Tibial artery (tissue), 4 donors: Measurements from ENCODE around the gene ASB10.

Experiments used
- DNase-seq, 2 donors: peaks; one replicate each; pipeline ENCODE4 v3.0.0-alpha.2; 2019
- H3K27ac ChIP-seq, 2 donors: fragments of 200-600 bp; sonication (generic) in 1 of 2; 1 replicate in 1 of 2; 2 replicates in 1 of 2; pipeline ENCODE4 v1.5.1; 2018 to 2019; ENCODE audit warnings: mild to moderate bottlenecking in 1 of 2
- H3K27me3 ChIP-seq, 2 donors: fragments of 200-600 bp; sonication (generic) in 1 of 2; one replicate each; pipeline versions ENCODE4 v1.5.1 to v1.6.0; 2016 to 2019
- H3K36me3 ChIP-seq, 3 donors: fragments of 200-600 bp; sonication (generic) in 2 of 3; one replicate each; pipeline ENCODE4 v1.5.1; 2016 to 2019; ENCODE audit warnings: mild to moderate bottlenecking in 2 of 3
- H3K4me1 ChIP-seq, 4 donors: fragments of 200-600 bp; sonication (generic) in 2 of 4; 1 replicate in 3 of 4; 2 replicates in 1 of 4; pipeline ENCODE4 v1.5.1; 2016 to 2019
- H3K4me3 ChIP-seq, 2 donors: fragments of 200-600 bp; sonication (generic) in 1 of 2; 1 replicate in 1 of 2; 2 replicates in 1 of 2; pipeline ENCODE4 v1.5.1; 2018 to 2019; ENCODE audit warnings: mild to moderate bottlenecking in 2 of 2
- H3K9me3 ChIP-seq, 3 donors: fragments of 200-600 bp; sonication (generic) in 1 of 3; one replicate each; pipeline ENCODE4 v1.5.1; 2016 to 2019
- intact Hi-C: fragments of 100-400 bp; cut with DNase I; formaldehyde crosslinking; loops from one replicate; pipeline ENCODE4 v1.15.0; 2023; ENCODE audit warnings: low total_unique reads
- TF ChIP-seq, protein P1 (sequence below), 2 experiments: fragments of 200-600 bp in 1 of 2; fragments of 450-650 bp in 1 of 2; IDR thresholded peaks; one replicate each; pipeline ENCODE4 v1.5.1; 2017 to 2019; ENCODE audit warnings: antibody characterized with exemption in 2 of 2, mild to moderate bottlenecking in 1 of 2, moderate library complexity in 1 of 2

Gene ASB10

DNA sequence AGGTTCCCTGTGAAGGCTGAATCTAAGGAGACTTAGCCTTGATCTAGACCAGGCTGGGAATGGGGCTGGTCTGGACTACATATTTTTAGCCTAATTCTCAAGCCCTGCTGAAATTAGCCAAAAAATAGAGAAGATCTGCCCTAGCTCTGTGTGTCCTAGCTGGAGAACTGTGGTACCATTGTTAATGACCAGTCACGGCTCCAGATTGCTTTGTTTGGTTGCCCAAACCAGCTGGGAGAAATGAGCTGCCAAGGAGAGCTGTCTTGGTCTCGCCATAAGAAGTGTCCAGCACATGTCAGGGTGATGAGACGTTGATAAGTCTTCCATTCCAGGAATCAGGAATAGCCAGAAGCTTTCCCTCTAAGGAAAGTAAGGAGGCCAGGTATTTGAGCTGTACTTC lies 40.3 kb downstream of the ASB10 start:
- Histone ChIP-seq H3K4me3 (no peak overlapping the region), H3K27ac (no peak overlapping the region), H3K4me1 (no peaks in the 10 kb centered on the region), H3K9me3 (no peaks in the 10 kb centered on the region), H3K36me3 (peaks cover 13 to 36% (median 24%) of the 10 kb centered on the region in 3 donors), H3K27me3 (peaks cover 0 to 27% of the 10 kb centered on the region in 2 donors)
- TF ChIP-seq, protein P1, sequence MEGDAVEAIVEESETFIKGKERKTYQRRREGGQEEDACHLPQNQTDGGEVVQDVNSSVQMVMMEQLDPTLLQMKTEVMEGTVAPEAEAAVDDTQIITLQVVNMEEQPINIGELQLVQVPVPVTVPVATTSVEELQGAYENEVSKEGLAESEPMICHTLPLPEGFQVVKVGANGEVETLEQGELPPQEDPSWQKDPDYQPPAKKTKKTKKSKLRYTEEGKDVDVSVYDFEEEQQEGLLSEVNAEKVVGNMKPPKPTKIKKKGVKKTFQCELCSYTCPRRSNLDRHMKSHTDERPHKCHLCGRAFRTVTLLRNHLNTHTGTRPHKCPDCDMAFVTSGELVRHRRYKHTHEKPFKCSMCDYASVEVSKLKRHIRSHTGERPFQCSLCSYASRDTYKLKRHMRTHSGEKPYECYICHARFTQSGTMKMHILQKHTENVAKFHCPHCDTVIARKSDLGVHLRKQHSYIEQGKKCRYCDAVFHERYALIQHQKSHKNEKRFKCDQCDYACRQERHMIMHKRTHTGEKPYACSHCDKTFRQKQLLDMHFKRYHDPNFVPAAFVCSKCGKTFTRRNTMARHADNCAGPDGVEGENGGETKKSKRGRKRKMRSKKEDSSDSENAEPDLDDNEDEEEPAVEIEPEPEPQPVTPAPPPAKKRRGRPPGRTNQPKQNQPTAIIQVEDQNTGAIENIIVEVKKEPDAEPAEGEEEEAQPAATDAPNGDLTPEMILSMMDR (IDR thresholded peaks at IDR 0.05), result no peak
- no peak for DNase-seq
- intact Hi-C loops, result no loop called here

DNA sequence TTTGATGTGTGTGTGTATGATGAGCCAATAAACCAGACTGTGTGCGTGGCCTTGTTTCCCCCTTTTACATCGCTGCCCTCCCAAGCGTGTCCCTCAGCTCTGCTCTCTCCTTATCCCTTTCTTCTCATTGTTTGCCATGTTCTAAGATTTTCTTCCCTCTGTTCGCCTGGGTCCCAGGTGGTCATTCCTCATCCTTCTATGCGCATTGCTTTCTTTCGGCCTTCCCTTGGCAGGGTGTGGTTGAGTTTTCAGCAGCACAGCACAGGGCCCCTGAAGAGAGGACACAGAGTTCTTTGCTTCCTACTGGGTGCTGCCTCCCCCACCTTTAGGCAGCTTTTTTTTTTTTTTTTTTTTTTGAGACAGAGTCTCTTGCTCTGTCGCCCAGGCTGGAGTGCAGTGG lies 42.7 kb downstream of the ASB10 start:
- DNase-seq, result no peak
- TF ChIP-seq, protein P1 (IDR thresholded peaks at IDR 0.05), result no peak
- H3K4me3 ChIP-seq, result no peak overlapping the region
- no peaks in the 10 kb centered on the region for H3K9me3 ChIP-seq
- H3K4me1 ChIP-seq, result no peaks in the 10 kb centered on the region
- H3K27ac ChIP-seq, result no peak overlapping the region
- intact Hi-C loops, result no loop called here
- peaks cover 0 to 10% of the 10 kb centered on the region in 2 donors for H3K27me3 ChIP-seq
- peaks cover 16 to 60% (median 36%) of the 10 kb centered on the region in 3 donors for H3K36me3 ChIP-seq

DNA sequence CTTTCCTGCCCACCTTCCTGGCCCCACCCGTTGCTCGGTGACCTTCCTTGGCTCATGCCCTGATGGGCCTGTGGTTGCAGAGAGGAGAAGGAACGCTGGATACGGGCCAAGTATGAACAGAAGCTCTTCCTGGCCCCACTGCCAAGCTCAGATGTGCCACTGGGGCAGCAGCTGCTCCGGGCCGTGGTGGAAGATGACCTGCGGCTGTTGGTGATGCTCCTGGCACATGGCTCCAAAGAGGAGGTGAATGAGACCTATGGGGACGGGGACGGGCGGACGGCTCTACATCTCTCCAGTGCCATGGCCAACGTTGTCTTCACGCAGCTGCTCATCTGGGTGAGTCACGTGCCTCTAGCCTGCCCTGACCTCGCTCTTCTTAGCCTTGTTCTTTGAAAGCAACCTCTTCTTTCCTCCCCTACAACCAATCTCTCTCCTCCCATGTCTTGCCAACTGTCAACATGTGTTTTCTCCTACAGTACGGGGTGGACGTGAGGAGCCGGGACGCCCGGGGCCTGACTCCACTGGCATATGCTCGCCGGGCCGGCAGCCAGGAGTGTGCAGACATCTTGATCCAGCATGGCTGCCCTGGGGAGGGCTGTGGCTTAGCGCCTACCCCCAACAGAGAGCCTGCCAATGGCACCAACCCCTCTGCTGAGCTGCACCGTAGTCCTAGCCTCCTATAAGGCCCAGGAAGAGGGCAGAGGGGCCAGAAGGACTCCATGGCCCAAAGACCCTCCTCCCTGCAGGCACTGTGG lies 43.6 kb downstream of the ASB10 start:
- H3K27me3 ChIP-seq, result peaks cover 0 to 2% of the 10 kb centered on the region in 2 donors
- no peaks in the 10 kb centered on the region for H3K4me1 ChIP-seq
- no peaks in the 10 kb centered on the region for H3K9me3 ChIP-seq
- H3K4me3 ChIP-seq, result no peak overlapping the region
- intact Hi-C loops, result no loop called here
- TF ChIP-seq, protein P1 (IDR thresholded peaks at IDR 0.05), result no peak
- H3K27ac ChIP-seq, result no peak overlapping the region
- peak in 1 of 2 donors; percentile 59 for DNase-seq
- peaks cover 16 to 70% (median 44%) of the 10 kb centered on the region in 3 donors for H3K36me3 ChIP-seq

DNA sequence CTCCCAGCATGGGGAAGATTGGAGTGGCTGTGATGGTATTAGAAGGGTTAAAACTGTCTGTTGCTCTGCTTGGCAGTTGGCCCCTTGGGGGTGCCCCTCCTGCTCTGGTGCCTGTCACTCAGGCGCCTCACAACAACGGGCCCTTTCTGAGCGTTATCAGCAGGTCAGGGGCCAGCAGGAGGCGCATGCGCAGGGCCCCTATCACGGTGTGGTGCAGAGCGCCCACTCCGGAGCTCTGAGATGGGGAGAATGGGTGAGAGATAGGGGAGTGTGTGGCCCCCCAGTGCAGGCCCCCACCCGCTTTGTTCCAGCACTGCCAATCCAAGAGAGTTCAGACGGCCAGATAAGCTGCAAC lies 44.4 kb downstream of the ASB10 start:
- intact Hi-C loops, result no loop called here
- Histone ChIP-seq H3K27ac (no peak overlapping the region), H3K4me1 (no peaks in the 10 kb centered on the region), H3K27me3 (no peaks in the 10 kb centered on the region), H3K4me3 (no peak overlapping the region), H3K36me3 (peaks cover 16 to 77% (median 51%) of the 10 kb centered on the region in 3 donors), H3K9me3 (no peaks in the 10 kb centered on the region)
- DNase-seq, result no peak
- TF ChIP-seq, protein P1 (IDR thresholded peaks at IDR 0.05), result no peak

DNA sequence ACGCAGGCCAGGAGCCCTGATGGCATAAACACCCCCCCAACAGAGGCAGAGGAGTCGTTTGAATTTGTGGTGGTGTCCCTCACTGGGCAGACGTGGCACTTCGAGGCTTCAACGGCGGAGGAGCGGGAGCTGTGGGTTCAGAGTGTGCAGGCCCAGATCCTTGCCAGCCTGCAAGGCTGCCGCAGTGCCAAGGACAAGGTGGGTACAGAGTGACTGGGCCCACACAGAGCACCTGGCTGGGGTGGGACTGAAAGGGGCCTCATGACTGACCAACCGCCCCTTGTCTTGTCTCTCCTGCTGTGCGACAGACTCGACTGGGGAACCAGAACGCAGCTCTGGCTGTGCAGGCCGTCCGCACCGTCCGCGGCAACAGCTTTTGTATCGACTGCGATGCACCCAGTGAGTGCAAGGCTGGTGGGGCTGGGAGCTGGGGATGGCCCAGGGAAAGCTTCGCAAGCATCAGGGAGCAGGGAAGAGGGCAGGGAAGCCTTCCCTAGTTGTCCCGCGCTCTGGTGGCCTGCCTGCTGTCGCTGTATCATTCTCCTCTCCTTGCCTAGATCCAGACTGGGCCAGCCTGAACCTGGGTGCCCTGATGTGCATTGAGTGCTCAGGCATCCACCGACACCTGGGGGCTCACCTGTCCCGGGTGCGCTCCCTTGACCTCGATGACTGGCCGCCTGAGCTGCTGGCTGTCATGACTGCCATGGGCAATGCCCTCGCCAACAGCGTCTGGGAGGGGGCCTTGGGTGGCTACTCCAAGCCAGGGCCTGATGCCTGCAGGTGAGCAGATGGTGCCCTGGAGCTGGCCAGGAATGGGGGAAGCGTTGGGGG lies 45.0 kb downstream of the ASB10 start:
- TF ChIP-seq, protein P1 (IDR thresholded peaks at IDR 0.05), result no peak

More for the DNA sequence above, 45.0 kb downstream of the ASB10 start:
- Histone ChIP-seq H3K4me1 (no peaks in the 10 kb centered on the region), H3K36me3 (peaks cover 16 to 83% (median 57%) of the 10 kb centered on the region in 3 donors), H3K27ac (no peak overlapping the region), H3K4me3 (no peak overlapping the region), H3K9me3 (no peaks in the 10 kb centered on the region), H3K27me3 (no peaks in the 10 kb centered on the region)
- intact Hi-C loops, result no loop called here
- DNase-seq, result peak; percentile 19 to 61
